ENCODE measurements around the gene TIMM22. TPM values are rescaled to one million over a fixed set of nuclear protein-coding genes. Genes with fewer than 3 reads are reported as not detected.
A peak's percentile ranks its signal among the peaks of the same experiment; 100 is the strongest.

TIMM22 gene
- total RNA-seq, 4 donors from 2014 or later = 14.7 to 17.1 (median 14.9) TPM

GRCh38 chr17:981292-981658 lies 15.7 kb upstream of the TIMM22 start:
- no peaks in the 10 kb centered on the region for H3K9me3 ChIP-seq
- WGBS, 2 donors = 36 to 38% methylated on average over 10 of the region's 10 CpGs
- intact Hi-C loops (cut with DNase I) = loop anchor here (2.0 kb wide), 1 partner anchor 184 kb away; no protein-coding TSS in a partner anchor
- peak overlapping the region in 1 of 3 donors; percentile 38 for H3K27ac ChIP-seq
- no peak overlapping the region for H3K4me3 ChIP-seq (replicated peaks in 1 of 3)
- TF ChIP-seq CTCF (IDR thresholded peaks at IDR 0.05) = peak in 1 of 6 experiments; percentile 7
- no peak for TF ChIP-seq POLR2A (IDR thresholded peaks at IDR 0.05)
- H3K27me3 ChIP-seq = no peaks in the 10 kb centered on the region
- DNase-seq = no peak
- H3K4me1 ChIP-seq = peaks cover 18 to 22% of the 10 kb centered on the region in 2 donors
- H3K36me3 ChIP-seq = no peaks in the 10 kb centered on the region

GRCh38 chr17:983921-984320 lies 13.0 kb upstream of the TIMM22 start:
- 82 to 84% methylated on average over 3 of the region's 3 CpGs for WGBS, 2 donors
- intact Hi-C loops (cut with DNase I) = no loop called here

GRCh38 chr17:986322-986929 lies 10.5 kb upstream of the TIMM22 start:
- TF ChIP-seq POLR2A (IDR thresholded peaks at IDR 0.05) = no peak
- no peak for TF ChIP-seq CTCF (IDR thresholded peaks at IDR 0.05)
- DNase-seq = no peak
- Histone ChIP-seq H3K27ac (no peak overlapping the region), H3K27me3 (no peaks in the 10 kb centered on the region), H3K9me3 (no peaks in the 10 kb centered on the region), H3K4me3 (replicated peaks in 1 of 3) (no peak overlapping the region), H3K4me1 (no peaks in the 10 kb centered on the region), H3K36me3 (no peaks in the 10 kb centered on the region)
- intact Hi-C loops (cut with DNase I) = no loop called here
- 87 to 93% methylated on average over 6 of the region's 6 CpGs for WGBS, 2 donors

More at GRCh38 chr17:983921-984320, 13.0 kb upstream of the TIMM22 start:
- Histone ChIP-seq H3K4me1 (peaks cover 13 to 15% of the 10 kb centered on the region in 2 donors), H3K27me3 (no peaks in the 10 kb centered on the region), H3K9me3 (no peaks in the 10 kb centered on the region), H3K36me3 (no peaks in the 10 kb centered on the region), H3K4me3 (replicated peaks in 1 of 3) (no peak overlapping the region), H3K27ac (no peak overlapping the region)
- DNase-seq = no peak
- no peak for TF ChIP-seq POLR2A (IDR thresholded peaks at IDR 0.05)
- no peak for TF ChIP-seq CTCF (IDR thresholded peaks at IDR 0.05)

GRCh38 chr17:987931-988330 lies 9.0 kb upstream of the TIMM22 start:
- H3K36me3 ChIP-seq = no peaks in the 10 kb centered on the region
- H3K27ac ChIP-seq = no peak overlapping the region
- TF ChIP-seq CTCF (IDR thresholded peaks at IDR 0.05) (no peak), POLR2A (IDR thresholded peaks at IDR 0.05) (no peak)
- H3K9me3 ChIP-seq = no peaks in the 10 kb centered on the region
- WGBS, 2 donors = 94 to 95% methylated on average over 15 of the region's 15 CpGs
- DNase-seq = no peak
- H3K27me3 ChIP-seq = no peaks in the 10 kb centered on the region
- H3K4me1 ChIP-seq = no peaks in the 10 kb centered on the region
- intact Hi-C loops (cut with DNase I) = no loop called here
- no peak overlapping the region for H3K4me3 ChIP-seq (replicated peaks in 1 of 3)

- DNase-seq = no peak
- no peaks in the 10 kb centered on the region for H3K36me3 ChIP-seq
- WGBS, 2 donors = 90 to 91% methylated on average over 6 to 10 of the region's 11 CpGs
- no peaks in the 10 kb centered on the region for H3K4me1 ChIP-seq
- intact Hi-C loops (cut with DNase I) = no loop called here
- TF ChIP-seq CTCF (IDR thresholded peaks at IDR 0.05) (no peak), POLR2A (IDR thresholded peaks at IDR 0.05) (no peak)
- H3K9me3 ChIP-seq = no peaks in the 10 kb centered on the region
- H3K4me3 ChIP-seq (replicated peaks in 1 of 3) = no peak overlapping the region
- no peak overlapping the region for H3K27ac ChIP-seq
- H3K27me3 ChIP-seq = no peaks in the 10 kb centered on the region
These were observed 8.4 kb upstream of the TIMM22 start for GRCh38 chr17:988561-988960.

All from thyroid gland (tissue), 4 donors.